ENCODE data around the gene CBLC. TPM values are rescaled to one million over a fixed set of nuclear protein-coding genes. Genes with fewer than 3 reads are reported as not detected.

Gene CBLC
- total RNA-seq, 2 experiments from 2014 or later: not detected

DNA sequence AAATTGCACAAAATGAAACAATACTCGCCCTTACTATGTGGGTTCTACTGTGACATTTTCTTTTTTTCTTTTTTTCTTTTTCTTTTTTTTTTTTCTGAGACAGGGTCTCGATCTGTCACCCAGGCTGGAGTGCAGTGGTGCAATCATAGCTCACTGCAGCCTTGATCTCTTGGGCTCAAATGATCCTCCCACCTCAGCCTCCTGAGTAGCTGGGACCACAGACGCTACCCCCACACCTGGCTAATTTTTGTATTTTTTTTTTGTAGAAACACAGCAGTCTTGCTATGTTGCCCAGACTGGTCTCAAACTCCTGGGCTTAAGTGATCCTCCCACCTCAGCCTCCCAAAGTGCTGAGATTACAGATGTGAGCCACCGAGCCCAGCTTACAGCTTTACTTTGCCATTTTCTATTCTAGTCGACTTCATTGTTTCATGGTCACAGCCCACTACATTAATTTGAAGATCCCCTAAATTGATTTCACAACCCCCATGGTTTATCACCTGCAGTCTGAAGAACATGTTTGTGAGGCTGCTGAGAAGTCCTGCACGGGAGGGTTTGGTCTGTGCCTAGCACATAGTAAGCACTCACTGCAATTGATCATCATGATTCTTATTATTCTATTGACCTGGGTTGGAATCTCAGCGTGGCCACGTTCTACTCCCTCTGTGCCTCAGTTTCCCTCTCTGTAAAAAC lies 25.4 kb upstream of the CBLC start:
- H3K27me3 Mint-ChIP-seq: no peaks in the 10 kb centered on the region
- H3K4me3 Mint-ChIP-seq: peak overlapping the region; percentile 91
- peak overlapping the region; percentile 98 for H3K27ac Mint-ChIP-seq
- POLR2A ChIA-PET: interaction anchor here (1.0 to 1.7 kb wide), 2 partner anchors 13 to 40 kb away, joined by 3 to 9 read pairs; no protein-coding TSS in a partner anchor
- intact Hi-C loops (cut with micrococcal nuclease): no loop called here
- CTCF ChIA-PET: interaction anchor here (0.6 to 3.8 kb wide), 6 partner anchors 14 to 589 kb away, joined by 3 to 26 read pairs (median 8); no protein-coding TSS in a partner anchor
- ATAC-seq (no peak), DNase-seq (peak; percentile 40)
- TF ChIP-seq, protein P1, sequence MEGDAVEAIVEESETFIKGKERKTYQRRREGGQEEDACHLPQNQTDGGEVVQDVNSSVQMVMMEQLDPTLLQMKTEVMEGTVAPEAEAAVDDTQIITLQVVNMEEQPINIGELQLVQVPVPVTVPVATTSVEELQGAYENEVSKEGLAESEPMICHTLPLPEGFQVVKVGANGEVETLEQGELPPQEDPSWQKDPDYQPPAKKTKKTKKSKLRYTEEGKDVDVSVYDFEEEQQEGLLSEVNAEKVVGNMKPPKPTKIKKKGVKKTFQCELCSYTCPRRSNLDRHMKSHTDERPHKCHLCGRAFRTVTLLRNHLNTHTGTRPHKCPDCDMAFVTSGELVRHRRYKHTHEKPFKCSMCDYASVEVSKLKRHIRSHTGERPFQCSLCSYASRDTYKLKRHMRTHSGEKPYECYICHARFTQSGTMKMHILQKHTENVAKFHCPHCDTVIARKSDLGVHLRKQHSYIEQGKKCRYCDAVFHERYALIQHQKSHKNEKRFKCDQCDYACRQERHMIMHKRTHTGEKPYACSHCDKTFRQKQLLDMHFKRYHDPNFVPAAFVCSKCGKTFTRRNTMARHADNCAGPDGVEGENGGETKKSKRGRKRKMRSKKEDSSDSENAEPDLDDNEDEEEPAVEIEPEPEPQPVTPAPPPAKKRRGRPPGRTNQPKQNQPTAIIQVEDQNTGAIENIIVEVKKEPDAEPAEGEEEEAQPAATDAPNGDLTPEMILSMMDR (IDR thresholded peaks at IDR 0.05): no peak
- H3K9me3 Mint-ChIP-seq: no peaks in the 10 kb centered on the region
- peaks cover 51% of the 10 kb centered on the region for H3K4me1 Mint-ChIP-seq (ENCODE audit: low read depth)
- H3K36me3 Mint-ChIP-seq (ENCODE audit: low read depth): peaks cover 47% of the 10 kb centered on the region

DNA sequence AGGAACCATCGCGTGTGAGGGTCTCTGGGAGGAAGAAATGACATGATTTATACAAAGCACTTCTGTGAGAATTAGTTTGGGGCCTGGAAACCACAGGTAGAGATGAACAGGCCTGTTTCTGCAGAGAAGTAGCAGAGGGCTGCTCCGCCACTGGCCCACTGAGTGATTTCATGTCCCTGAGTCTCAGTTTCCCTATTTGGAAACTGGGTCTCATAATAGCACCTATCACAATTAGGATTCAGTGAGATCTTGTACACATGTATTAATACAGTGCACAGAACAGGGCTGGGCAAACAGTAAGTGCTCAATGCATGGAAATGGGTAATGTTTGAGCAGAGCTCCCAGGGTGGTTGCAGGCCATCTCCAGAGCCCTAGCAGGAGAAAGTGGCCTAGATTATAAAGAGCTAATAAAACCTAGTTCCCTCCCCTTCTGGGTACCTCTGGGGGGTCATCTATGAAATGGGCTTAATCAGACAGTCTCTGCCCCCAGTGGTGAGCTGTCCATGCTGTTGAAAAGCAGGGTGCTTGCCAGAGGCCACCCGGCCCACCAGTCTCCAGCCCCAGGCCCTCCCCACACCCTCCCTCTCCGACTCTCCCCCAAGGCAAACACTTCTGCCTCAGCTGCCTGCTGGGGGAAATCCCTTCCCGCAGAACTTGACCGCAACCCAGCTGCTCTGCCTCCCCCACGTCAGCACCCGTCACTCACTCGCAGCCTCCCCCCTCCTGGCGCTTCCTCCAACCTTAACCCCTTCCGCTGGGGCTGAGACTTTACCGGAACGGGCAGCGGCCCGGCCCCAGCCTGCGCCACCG lies 24.7 kb upstream of the CBLC start:
- H3K4me1 Mint-ChIP-seq (ENCODE audit: low read depth): peaks cover 51% of the 10 kb centered on the region
- peak; percentile 85 for ATAC-seq
- DNase-seq: peak; percentile 97
- H3K36me3 Mint-ChIP-seq (ENCODE audit: low read depth): peaks cover 47% of the 10 kb centered on the region
- ChIA-PET POLR2A (interaction anchor here (0.7 to 1.7 kb wide), 6 partner anchors 13 to 63 kb away, joined by 3 to 9 read pairs (median 4); no protein-coding TSS in a partner anchor), CTCF (interaction anchor here (0.8 to 3.8 kb wide), 6 partner anchors 10 to 64 kb away, joined by 3 to 26 read pairs (median 7); no protein-coding TSS in a partner anchor)
- no peaks in the 10 kb centered on the region for H3K9me3 Mint-ChIP-seq
- H3K27me3 Mint-ChIP-seq: no peaks in the 10 kb centered on the region
- TF ChIP-seq, protein P1 (IDR thresholded peaks at IDR 0.05): no peak
- intact Hi-C loops (cut with micrococcal nuclease): no loop called here
- H3K4me3 Mint-ChIP-seq: peak overlapping the region; percentile 91
- peak overlapping the region; percentile 98 for H3K27ac Mint-ChIP-seq

- TF ChIP-seq, protein P1 (IDR thresholded peaks at IDR 0.05): no peak
- peak overlapping the region; percentile 91 for H3K4me3 Mint-ChIP-seq
- peak overlapping the region; percentile 98 for H3K27ac Mint-ChIP-seq
- no peaks in the 10 kb centered on the region for H3K9me3 Mint-ChIP-seq
- ChIA-PET POLR2A (interaction anchor here (0.7 to 1.7 kb wide), 6 partner anchors 12 to 63 kb away, joined by 3 to 9 read pairs (median 4); no protein-coding TSS in a partner anchor), CTCF (interaction anchor here (0.7 to 3.8 kb wide), 7 partner anchors 11 to 92 kb away, joined by 3 to 26 read pairs (median 6); partner anchors contain the start of gene NECTIN2)
- ATAC-seq (no peak), DNase-seq (no peak)
- peaks cover 50% of the 10 kb centered on the region for H3K36me3 Mint-ChIP-seq (ENCODE audit: low read depth)
- intact Hi-C loops (cut with micrococcal nuclease): no loop called here
- H3K27me3 Mint-ChIP-seq: no peaks in the 10 kb centered on the region
- peaks cover 54% of the 10 kb centered on the region for H3K4me1 Mint-ChIP-seq (ENCODE audit: low read depth)
These were observed 24.1 kb upstream of the CBLC start for GRCh38 chr19:44753626-44753931.

GRCh38 chr19:44753932-44754749 lies 23.5 kb upstream of the CBLC start:
- H3K36me3 Mint-ChIP-seq (ENCODE audit: low read depth): peaks cover 52% of the 10 kb centered on the region
- no peaks in the 10 kb centered on the region for H3K9me3 Mint-ChIP-seq
- H3K27me3 Mint-ChIP-seq: no peaks in the 10 kb centered on the region
- intact Hi-C loops (cut with micrococcal nuclease): no loop called here
- ChIA-PET POLR2A (interaction anchor here (0.7 to 1.7 kb wide), 5 partner anchors 12 to 64 kb away, joined by 3 to 9 read pairs (median 5); no protein-coding TSS in a partner anchor), CTCF (interaction anchor here (0.7 to 3.8 kb wide), 6 partner anchors 12 to 92 kb away, joined by 3 to 26 read pairs (median 8); partner anchors contain the start of gene NECTIN2)
- ATAC-seq (peak; percentile 35), DNase-seq (peak; percentile 86)
- peaks cover 54% of the 10 kb centered on the region for H3K4me1 Mint-ChIP-seq (ENCODE audit: low read depth)
- peak overlapping the region; percentile 98 for H3K27ac Mint-ChIP-seq
- H3K4me3 Mint-ChIP-seq: peak overlapping the region; percentile 91
- TF ChIP-seq, protein P1 (IDR thresholded peaks at IDR 0.05): no peak
